Astrocyte (in vitro differentiated cells and primary cell): ENCODE measurements around the gene DYNLT1.

ENCODE experiments used
- CTCF ChIP-seq: IDR thresholded peaks from 2 replicates; pipeline ENCODE4 v1.5.1; 2011; ENCODE audit warnings: low read depth, mild to moderate bottlenecking, inconsistent platforms, low read length, moderate library complexity; ENCODE audit not compliant: insufficient read depth
- EZH2 ChIP-seq: IDR thresholded peaks from 2 replicates; pipeline ENCODE4 v1.6.1; 2012; ENCODE audit warnings: mild to moderate bottlenecking, low read length, inconsistent platforms; ENCODE audit not compliant: insufficient read depth

GRCh38 chr6:158661156-158661685 lies 16.7 kb upstream of the DYNLT1 start:
- no peak for TF ChIP-seq CTCF
- no peak for TF ChIP-seq EZH2
